Activated naive CD8-positive, alpha-beta T cell treated with anti-CD3 and anti-CD28 coated beads, Interleukin-2, amount 10 ng/mL, durations not matched to agents 7 days and 5 days (primary cell): ENCODE measurements around the gene HCRT. TPM values are rescaled to one million over a fixed set of nuclear protein-coding genes. Genes with fewer than 3 reads are reported as not detected.

Experiments
- ATAC-seq: fragments of 150-1000 bp; cut with Tn5 transposase; one replicate; pipeline ENCODE4 v1.10.0; 2021; ENCODE audit warnings: low read depth, moderate library complexity
- POLR2A ChIA-PET: fragments of 350-600 bp; sonication (Branson Sonifier 250); formaldehyde crosslinking; loops from one replicate; lab custom pipeline; 2021; ENCODE audit warnings: antibody characterized with exemption; lab: Charles Lee
- DNase-seq: peaks from one replicate; pipeline ENCODE4 v3.0.0; 2021
- H3K27ac Mint-ChIP-seq: one replicate; pipeline ENCODE4 v1.8.0; 2022; ENCODE audit warnings: mild to moderate bottlenecking, mixed read lengths
- H3K27me3 Mint-ChIP-seq: one replicate; pipeline ENCODE4 v1.8.0; 2022; ENCODE audit warnings: mild to moderate bottlenecking, moderate library complexity, mixed read lengths
- H3K36me3 Mint-ChIP-seq: one replicate; pipeline ENCODE4 v1.8.0; 2021; ENCODE audit warnings: mild to moderate bottlenecking, mixed read lengths
- H3K4me1 Mint-ChIP-seq: one replicate; pipeline ENCODE4 v1.8.0; 2021; ENCODE audit warnings: mixed read lengths
- H3K4me3 Mint-ChIP-seq: one replicate; pipeline ENCODE4 v1.8.0; 2022; ENCODE audit warnings: mild to moderate bottlenecking, moderate library complexity, mixed read lengths
- H3K9me3 Mint-ChIP-seq: one replicate; pipeline ENCODE4 v1.8.0; 2021; ENCODE audit warnings: mixed read lengths
- total RNA-seq, 2 experiments: library from RNA; stranded (reverse); gene quantifications; one replicate each; pipeline ENCODE4 v1.2.3, GENCODE V29; 2021

Gene HCRT
- total RNA-seq, 2 experiments from 2014 or later: not detected

DNA sequence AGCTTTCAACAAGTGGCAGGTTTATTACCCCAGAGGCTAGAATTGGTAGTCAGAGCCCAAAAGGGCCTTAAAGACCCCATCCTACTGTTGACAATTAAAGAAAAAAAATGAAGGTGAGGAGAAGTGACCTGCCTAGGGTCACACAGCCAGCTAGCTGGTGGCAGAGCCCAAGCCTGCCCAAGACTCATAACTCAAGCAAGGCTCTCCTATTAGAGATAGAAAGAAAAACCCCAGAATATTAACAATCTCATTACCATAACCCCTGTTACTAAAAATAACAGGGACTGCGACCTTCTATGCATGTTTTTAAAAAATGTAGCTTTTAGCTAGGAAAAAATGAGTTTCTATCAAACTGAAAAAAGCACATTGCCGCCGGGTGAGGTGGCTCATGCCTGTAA, 48.6 kb downstream of the HCRT start:
- DNase-seq (no peak), ATAC-seq (no peak)
- H3K4me1 Mint-ChIP-seq: peaks cover 35% of the 10 kb centered on the region
- no peak overlapping the region for H3K4me3 Mint-ChIP-seq
- peaks cover 23% of the 10 kb centered on the region for H3K36me3 Mint-ChIP-seq
- H3K27ac Mint-ChIP-seq: no peak overlapping the region
- no peaks in the 10 kb centered on the region for H3K9me3 Mint-ChIP-seq
- POLR2A ChIA-PET: interaction anchor here (0.8 to 1.2 kb wide), 2 partner anchors 17 to 44 kb away, joined by 3 read pairs; partner anchors contain the start of gene KCNH4
- no peaks in the 10 kb centered on the region for H3K27me3 Mint-ChIP-seq

DNA sequence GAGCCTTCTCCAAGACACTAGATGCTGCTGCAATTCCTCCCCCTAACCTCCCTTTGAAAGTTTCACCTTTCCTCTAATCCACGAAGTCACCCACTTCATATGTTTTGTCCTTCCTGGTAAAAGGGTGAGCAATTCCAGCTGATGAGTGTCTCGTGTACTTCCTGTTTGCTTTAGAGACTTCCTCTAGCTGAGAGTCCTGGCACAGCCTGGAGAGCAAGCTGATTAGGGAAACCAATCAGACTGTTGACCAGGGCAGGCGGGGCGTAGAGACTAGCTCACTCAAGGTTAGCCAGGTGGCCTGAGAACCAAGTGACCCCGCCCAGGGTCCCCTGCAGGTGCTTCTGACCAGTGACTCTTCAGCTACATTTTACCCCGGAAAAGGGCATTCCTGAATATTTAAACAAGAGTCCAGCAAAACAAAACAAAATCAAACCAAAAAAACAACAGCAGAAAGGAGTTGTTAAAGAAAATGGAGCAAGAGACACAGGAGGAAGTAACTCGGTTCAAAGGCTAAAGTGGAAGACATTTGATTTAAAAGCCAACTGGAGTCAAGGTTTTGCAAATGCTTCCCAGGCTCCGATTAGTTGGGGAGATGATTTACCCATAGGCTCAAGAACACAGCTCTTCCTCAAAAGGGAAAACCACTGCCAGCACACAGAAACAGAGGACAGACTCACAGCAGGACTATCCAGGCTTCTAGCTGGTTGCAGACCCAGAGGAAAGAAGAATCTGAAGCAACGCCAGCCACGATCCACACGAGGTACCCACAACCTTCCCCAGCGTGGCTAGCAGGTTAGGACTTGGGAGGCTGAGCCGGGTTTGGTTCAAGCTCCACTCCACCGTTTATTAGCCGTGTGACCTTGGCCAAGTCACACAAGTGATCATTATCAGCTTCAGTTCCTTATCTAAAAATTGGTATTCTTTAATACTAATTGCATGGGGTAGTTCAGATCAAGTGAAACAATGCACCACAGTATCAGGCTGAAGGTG, 49.3 kb downstream of the HCRT start:
- no peaks in the 10 kb centered on the region for H3K27me3 Mint-ChIP-seq
- peak overlapping the region; percentile 61 for H3K27ac Mint-ChIP-seq
- peaks cover 21% of the 10 kb centered on the region for H3K36me3 Mint-ChIP-seq
- DNase-seq: no peak
- peaks cover 39% of the 10 kb centered on the region for H3K4me1 Mint-ChIP-seq
- ATAC-seq: no peak
- H3K4me3 Mint-ChIP-seq: no peak overlapping the region
- POLR2A ChIA-PET: interaction anchor here (0.8 to 4.0 kb wide), 3 partner anchors 15 to 45 kb away, joined by 3 to 14 read pairs (median 3); partner anchors contain the start of genes KAT2A and KCNH4
- H3K9me3 Mint-ChIP-seq: no peaks in the 10 kb centered on the region

DNA sequence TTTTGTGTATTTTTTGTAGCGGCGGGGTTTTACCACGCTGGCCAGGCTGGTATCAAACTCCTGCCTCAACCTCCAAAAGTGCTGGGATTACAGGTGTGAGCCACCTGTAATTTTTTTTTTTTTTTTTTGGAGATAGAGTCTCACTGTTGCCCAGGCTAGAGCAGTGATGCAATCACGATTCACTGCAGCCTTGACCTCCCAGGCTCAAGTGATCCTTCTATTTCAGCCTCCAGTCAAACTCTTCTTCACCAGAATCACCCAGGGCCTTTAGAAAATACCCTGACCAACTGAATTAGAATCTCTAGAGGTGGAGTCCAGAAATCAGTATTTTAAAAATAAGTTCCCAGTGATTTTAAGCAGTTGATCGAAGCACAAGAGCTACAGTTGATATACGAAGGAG, 50.1 kb downstream of the HCRT start:
- Mint-ChIP-seq H3K4me1 (peaks cover 37% of the 10 kb centered on the region), H3K4me3 (no peak overlapping the region), H3K36me3 (peaks cover 22% of the 10 kb centered on the region), H3K27me3 (no peaks in the 10 kb centered on the region), H3K27ac (peak overlapping the region; percentile 61), H3K9me3 (no peaks in the 10 kb centered on the region)
- ATAC-seq (no peak), DNase-seq (no peak)
- POLR2A ChIA-PET: interaction anchor here (4.0 kb wide), 1 partner anchor 14 kb away, joined by 14 read pairs; the partner anchor contains the start of gene KAT2A

Other genes with a start within 250 kb of the HCRT start
- 10 to 100 TPM; 75.8 to 83.0 TPM for gene CNP, start 218.7 kb downstream of the HCRT start, total RNA-seq
- 10 to 100 TPM; 86.7 to 93.7 TPM for gene DNAJC7, start 168.0 kb downstream of the HCRT start, total RNA-seq
- 10 to 100 TPM; 19.8 to 27.2 TPM for gene NKIRAS2, start 165.4 kb downstream of the HCRT start, total RNA-seq
- gene C17orf113, start 134.9 kb downstream of the HCRT start, total RNA-seq: under 1 TPM; 0.53 to 0.91 TPM
- gene ZNF385C, start 87.0 kb downstream of the HCRT start, total RNA-seq: under 1 TPM; 0.40 to 0.58 TPM
- gene DHX58, start 72.7 kb downstream of the HCRT start, total RNA-seq: 10 to 100 TPM; 68.7 to 77.6 TPM
- 10 to 100 TPM; 45.1 to 46.9 TPM for gene KAT2A, start 64.1 kb downstream of the HCRT start, total RNA-seq
- under 1 TPM; 0.31 to 0.36 TPM for gene HSPB9, start 62.6 kb downstream of the HCRT start, total RNA-seq
- gene RAB5C, start 30.5 kb downstream of the HCRT start, total RNA-seq: 10 to 100 TPM; 86.7 to 90.5 TPM
- under 1 TPM in 1 of 2 experiments, not detected in 1; 0.09 TPM for gene KCNH4, start 4.3 kb downstream of the HCRT start, total RNA-seq
- 10 to 100 TPM; 22.0 to 23.1 TPM for gene GHDC, start 9.0 kb upstream of the HCRT start, total RNA-seq
- 100 to 1,000 TPM; 131 to 134 TPM for gene STAT5B, start 90.9 kb upstream of the HCRT start, total RNA-seq
- gene STAT5A, start 103.0 kb upstream of the HCRT start, total RNA-seq: 100 to 1,000 TPM; 125 to 131 TPM
- 100 to 1,000 TPM; 128 to 131 TPM for gene STAT3, start 203.0 kb upstream of the HCRT start, total RNA-seq
- gene CAVIN1, start 237.8 kb upstream of the HCRT start, total RNA-seq: 1 to 10 TPM; 5.1 to 5.3 TPM